Neuronal stem cell (in vitro differentiated cells): ENCODE results near the gene TFAP2D.

ENCODE experiments used
- DNase-seq: peaks from one replicate; pipeline ENCODE4 v3.0.0-alpha.2; 2013; ENCODE audit warnings: low spot score
- H2AFZ ChIP-seq: one replicate; pipeline ENCODE4 v1.6.1; 2013; ENCODE audit warnings: mild to moderate bottlenecking, low read length, inconsistent platforms
- H2AK5ac ChIP-seq: 2 replicates; pipeline ENCODE4 v1.6.1; 2013; ENCODE audit warnings: low read depth, mild to moderate bottlenecking, inconsistent platforms, low read length, moderate library complexity, mixed read lengths
- H2BK120ac ChIP-seq: 2 replicates; pipeline ENCODE4 v1.6.1; 2013; ENCODE audit warnings: low read depth, mild to moderate bottlenecking, inconsistent platforms, low read length, moderate library complexity, mixed read lengths
- H2BK12ac ChIP-seq: one replicate; pipeline ENCODE4 v1.6.1; 2013; ENCODE audit warnings: low read length, inconsistent platforms
- H2BK15ac ChIP-seq: 2 replicates; pipeline ENCODE4 v1.6.1; 2013; ENCODE audit warnings: mild to moderate bottlenecking, low read length, inconsistent platforms, mixed read lengths
- H2BK5ac ChIP-seq: one replicate; pipeline ENCODE4 v1.6.1; 2013; ENCODE audit warnings: inconsistent platforms, mild to moderate bottlenecking, low read length, moderate library complexity
- H3K14ac ChIP-seq: one replicate; pipeline ENCODE4 v1.6.1; 2013; ENCODE audit warnings: low read length, inconsistent platforms
- H3K18ac ChIP-seq: 2 replicates; pipeline ENCODE4 v1.6.1; 2013; ENCODE audit warnings: low read length, inconsistent platforms
- H3K23ac ChIP-seq: 2 replicates; pipeline ENCODE4 v1.6.1; 2013; ENCODE audit warnings: low read depth, mild to moderate bottlenecking, mixed read lengths, low read length, inconsistent platforms; ENCODE audit not compliant: poor library complexity
- H3K27ac ChIP-seq: replicated peaks from 3 replicates; pipeline ENCODE4 v1.5.1; 2013; ENCODE audit warnings: low read length, inconsistent platforms
- H3K27me3 ChIP-seq, 3 experiments: 2 replicates each; pipeline ENCODE4 v1.6.1; 2013; ENCODE audit warnings: low read length in 3 of 3, mild to moderate bottlenecking in 2 of 3, inconsistent platforms in 1 of 3, low read depth in 1 of 3, mixed read lengths in 1 of 3, moderate library complexity in 1 of 3; ENCODE audit not compliant: control insufficient read depth in 3 of 3, insufficient read depth in 3 of 3
- H3K36me3 ChIP-seq, 2 donors: replicated peaks in 1 of 2; 2 replicates each; pipeline ENCODE4 v1.6.1; 2013; ENCODE audit warnings: low read length in 2 of 2; ENCODE audit not compliant: control insufficient read depth in 2 of 2, insufficient read depth in 2 of 2
- H3K4ac ChIP-seq: 2 replicates; pipeline ENCODE4 v1.6.1; 2013; ENCODE audit warnings: inconsistent platforms, mild to moderate bottlenecking, low read length, moderate library complexity
- H3K4me1 ChIP-seq, 2 donors: 1 replicate in 1 of 2; 2 replicates in 1 of 2; pipeline ENCODE4 v1.6.1; 2013; ENCODE audit warnings: low read length in 2 of 2, low read depth in 1 of 2; ENCODE audit not compliant: control insufficient read depth in 2 of 2, insufficient read depth in 1 of 2
- H3K4me2 ChIP-seq: one replicate; pipeline ENCODE4 v1.6.1; 2013; ENCODE audit warnings: mild to moderate bottlenecking, low read length, inconsistent platforms; ENCODE audit not compliant: insufficient read depth, poor library complexity, severe bottlenecking
- H3K4me3 ChIP-seq, 2 donors: 2 replicates each; pipeline ENCODE4 v1.5.1; 2013; ENCODE audit warnings: low read length in 2 of 2, mild to moderate bottlenecking in 2 of 2, inconsistent platforms in 1 of 2, moderate library complexity in 1 of 2
- H3K79me1 ChIP-seq: one replicate; pipeline ENCODE4 v1.6.1; 2013; ENCODE audit warnings: low read depth, mild to moderate bottlenecking, inconsistent platforms, low read length, moderate library complexity
- H3K9ac ChIP-seq: one replicate; pipeline ENCODE4 v1.6.1; 2013; ENCODE audit warnings: mild to moderate bottlenecking, low read depth, low read length, inconsistent platforms; ENCODE audit not compliant: poor library complexity
- H3K9me3 ChIP-seq, 2 donors: replicated peaks in 1 of 2; 2 replicates each; pipeline versions ENCODE3 to v1.6.1; 2013; ENCODE audit warnings: low read length in 2 of 2, mild to moderate bottlenecking in 2 of 2, inconsistent platforms in 1 of 2, low read depth in 1 of 2, mixed read lengths in 1 of 2, moderate library complexity in 1 of 2; ENCODE audit not compliant: control insufficient read depth in 2 of 2, insufficient read depth in 1 of 2
- H4K8ac ChIP-seq: one replicate; pipeline ENCODE4 v1.6.1; 2013; ENCODE audit warnings: low read depth, mild to moderate bottlenecking, inconsistent platforms, low read length, moderate library complexity
- H4K91ac ChIP-seq: one replicate; pipeline ENCODE4 v1.6.1; 2013; ENCODE audit warnings: low read length, low read depth, mild to moderate bottlenecking, inconsistent platforms; ENCODE audit not compliant: poor library complexity
- WGBS, 2 donors: extraction: QIAGEN DNeasy Blood & Tissue Kit; methylation state at CpG; one replicate each; pipeline ENCODE4 v1.1.7; 2013; ENCODE audit warnings: missing lambda C conversion rate in 2 of 2, mixed read lengths in 1 of 2; ENCODE audit not compliant: insufficient read length in 2 of 2, insufficient replicate concordance in 1 of 2; ENCODE audit errors: extremely low coverage in 2 of 2; 5-methylcytosine and 5-hydroxymethylcytosine counted together

The TFAP2D gene

GRCh38 chr6:50734488-50734887, 21.2 kb downstream of the TFAP2D start:
- Histone ChIP-seq H3K4me2 (no peak overlapping the region), H3K18ac (no peak overlapping the region), H3K9ac (no peak overlapping the region), H4K8ac (no peak overlapping the region), H3K23ac (no peak overlapping the region), H3K36me3 (no peaks in the 10 kb centered on the region), H2BK15ac (no peak overlapping the region), H3K27me3 (no peaks in the 10 kb centered on the region), H2BK120ac (no peak overlapping the region), H3K4ac (no peak overlapping the region), H2AK5ac (no peak overlapping the region), H2AFZ (no peak overlapping the region), H4K91ac (no peak overlapping the region), H3K4me3 (no peak overlapping the region), H3K79me1 (no peaks in the 10 kb centered on the region), H2BK12ac (no peak overlapping the region), H3K27ac (no peak overlapping the region), H2BK5ac (no peak overlapping the region), H3K4me1 (no peaks in the 10 kb centered on the region), H3K9me3 (no peaks in the 10 kb centered on the region), H3K14ac (no peak overlapping the region)
- DNase-seq, result no peak
- no CpG with 5 or more reads among the region's 3 CpGs for WGBS, 2 donors

GRCh38 chr6:50742161-50742560, 28.8 kb downstream of the TFAP2D start:
- Histone ChIP-seq H3K18ac (no peak overlapping the region), H3K23ac (no peak overlapping the region), H3K79me1 (no peaks in the 10 kb centered on the region), H3K36me3 (no peaks in the 10 kb centered on the region), H3K27me3 (no peaks in the 10 kb centered on the region), H2BK12ac (no peak overlapping the region), H3K9ac (no peak overlapping the region), H2BK120ac (no peak overlapping the region), H4K8ac (no peak overlapping the region), H3K4me3 (no peak overlapping the region), H2AK5ac (no peak overlapping the region), H3K27ac (no peak overlapping the region), H2BK15ac (no peak overlapping the region), H3K4ac (no peak overlapping the region), H3K4me2 (no peak overlapping the region), H2AFZ (no peak overlapping the region), H2BK5ac (no peak overlapping the region), H3K14ac (no peak overlapping the region), H3K4me1 (no peaks in the 10 kb centered on the region), H3K9me3 (no peaks in the 10 kb centered on the region), H4K91ac (no peak overlapping the region)
- no peak for DNase-seq
- no CpG with 5 or more reads among the region's 3 CpGs for WGBS, 2 donors

- H3K9me3 ChIP-seq, result no peaks in the 10 kb centered on the region
- no peaks in the 10 kb centered on the region for H3K27me3 ChIP-seq
- H3K4ac ChIP-seq, result no peak overlapping the region
- no peak overlapping the region for H2BK12ac ChIP-seq
- H3K4me1 ChIP-seq, result no peaks in the 10 kb centered on the region
- no peak overlapping the region for H2BK5ac ChIP-seq
- H3K4me3 ChIP-seq, result no peak overlapping the region
- H3K9ac ChIP-seq, result no peak overlapping the region
- DNase-seq, result no peak
- no peak overlapping the region for H2BK120ac ChIP-seq
- H3K23ac ChIP-seq, result no peak overlapping the region
- no peak overlapping the region for H4K91ac ChIP-seq
- H3K18ac ChIP-seq, result no peak overlapping the region
- H2BK15ac ChIP-seq, result no peak overlapping the region
- H2AK5ac ChIP-seq, result no peak overlapping the region
- no peak overlapping the region for H3K27ac ChIP-seq
- no peaks in the 10 kb centered on the region for H3K36me3 ChIP-seq
- H2AFZ ChIP-seq, result no peak overlapping the region
- H3K14ac ChIP-seq, result no peak overlapping the region
- H4K8ac ChIP-seq, result no peak overlapping the region
- no peaks in the 10 kb centered on the region for H3K79me1 ChIP-seq
- WGBS, 2 donors, result no CpG with 5 or more reads among the region's 3 CpGs
- no peak overlapping the region for H3K4me2 ChIP-seq
These were observed 31.6 kb downstream of the TFAP2D start for GRCh38 chr6:50744976-50745375.

GRCh38 chr6:50762798-50763197, 49.5 kb downstream of the TFAP2D start:
- Histone ChIP-seq H2BK120ac (no peak overlapping the region), H3K4me1 (no peaks in the 10 kb centered on the region), H2AK5ac (no peak overlapping the region), H3K14ac (no peak overlapping the region), H2BK5ac (no peak overlapping the region), H3K79me1 (no peaks in the 10 kb centered on the region), H2AFZ (no peak overlapping the region), H4K8ac (no peak overlapping the region), H2BK12ac (no peak overlapping the region), H3K36me3 (no peaks in the 10 kb centered on the region), H3K4me3 (no peak overlapping the region), H3K27me3 (no peaks in the 10 kb centered on the region), H3K4me2 (no peak overlapping the region), H2BK15ac (no peak overlapping the region), H3K23ac (no peak overlapping the region), H3K9me3 (no peaks in the 10 kb centered on the region), H4K91ac (no peak overlapping the region), H3K18ac (no peak overlapping the region), H3K4ac (no peak overlapping the region), H3K27ac (no peak overlapping the region), H3K9ac (no peak overlapping the region)
- no peak for DNase-seq
- no CpG with 5 or more reads among the region's 3 CpGs for WGBS, 2 donors
